Stimulated activated CD8-positive, alpha-beta memory T cell treated with anti-CD3 and anti-CD28 coated beads, Interleukin-7, amount 100 ng/mL, for 48 hours (primary cell): Measurements from ENCODE around the gene CCDC3.

Source experiments
- DNase-seq, 2 donors: peaks; one replicate each; pipeline ENCODE4 v3.0.0-alpha.2; 2020; ENCODE audit warnings: low read depth in 1 of 2; ENCODE audit errors: extremely low read depth in 1 of 2

Gene CCDC3

GRCh38 chr10:12846718-12847117, 154.8 kb downstream of the CCDC3 start:
- no peak for DNase-seq
